PC-9 (cell line): Measurements from ENCODE around the gene C3orf33. TPM values are rescaled to one million over a fixed set of nuclear protein-coding genes. Genes with fewer than 3 reads are reported as not detected.
A peak's percentile ranks its signal among the peaks of the same experiment; 100 is the strongest.

ENCODE experiments used
- BruUV-seq: library from RNA; stranded (reverse); fragments of 400-500 nt; replicated peaks from 2 replicates; lab custom pipeline; 2021; lab: Mats Ljungman, UMichigan
- CTCF ChIA-PET: fragments of 300-600 bp; sonication (Branson Sonifier 250); formaldehyde crosslinking; loops from one replicate; lab custom pipeline; 2022; ENCODE audit warnings: antibody characterized with exemption; lab: Charles Lee
- POLR2A ChIA-PET: fragments of 300-600 bp; sonication (Branson Sonifier 250); formaldehyde crosslinking; loops from one replicate; lab custom pipeline; 2022; ENCODE audit warnings: antibody characterized with exemption; ENCODE audit not compliant: unreplicated experiment; lab: Charles Lee
- DNase-seq, 2 experiments: peaks; one replicate each; pipeline versions ENCODE4 v3.0.0 to v3.0.0-alpha.2; 2015 to 2022; ENCODE audit warnings: mixed read lengths in 1 of 2
- H2AFZ ChIP-seq: fragments of 200-600 bp; sonication (generic); 2 replicates; pipeline ENCODE4 v1.8.1; 2017; ENCODE audit warnings: antibody characterized with exemption
- H3F3A ChIP-seq: fragments of 200-600 bp; sonication (generic); 2 replicates; pipeline ENCODE4 v1.8.1; 2017; ENCODE audit warnings: antibody characterized with exemption, mild to moderate bottlenecking, low read depth; ENCODE audit not compliant: insufficient read depth
- H3K27ac ChIP-seq: fragments of 200-600 bp; sonication (generic); 2 replicates; pipeline ENCODE4 v1.6.1; 2016; ENCODE audit warnings: mixed run types
- H3K27me3 ChIP-seq: fragments of 200-600 bp; sonication (generic); 2 replicates; pipeline ENCODE4 v1.6.1; 2016; ENCODE audit warnings: low read depth, mixed run types; ENCODE audit not compliant: insufficient read depth
- H3K36me3 ChIP-seq: fragments of 200-600 bp; sonication (generic); 2 replicates; pipeline ENCODE4 v1.6.1; 2016; ENCODE audit warnings: low read depth, mixed run types
- H3K4me1 ChIP-seq: fragments of 200-600 bp; sonication (generic); replicated peaks from 2 replicates; pipeline ENCODE4 v1.6.1; 2016; ENCODE audit warnings: mixed run types; ENCODE audit not compliant: insufficient read depth
- H3K4me2 ChIP-seq: fragments of 200-600 bp; sonication (generic); 2 replicates; pipeline ENCODE4 v1.6.1; 2017; ENCODE audit warnings: mixed run types
- H3K4me3 ChIP-seq: fragments of 200-600 bp; sonication (generic); 2 replicates; pipeline ENCODE4 v1.6.1; 2016; ENCODE audit warnings: mixed run types
- H3K79me2 ChIP-seq: fragments of 200-600 bp; sonication (generic); 2 replicates; pipeline ENCODE4 v1.6.1; 2017; ENCODE audit warnings: low read depth, mixed run types
- H3K9me2 ChIP-seq: fragments of 200-600 bp; sonication (generic); 2 replicates; pipeline ENCODE4 v1.8.1; 2017; ENCODE audit warnings: mild to moderate bottlenecking; ENCODE audit not compliant: insufficient read depth
- H3K9me3 ChIP-seq: fragments of 200-600 bp; sonication (generic); 2 replicates; pipeline ENCODE4 v1.8.1; 2016; ENCODE audit warnings: low read depth; ENCODE audit not compliant: insufficient read depth
- H4K20me1 ChIP-seq: fragments of 200-600 bp; sonication (generic); 2 replicates; pipeline ENCODE4 v1.8.1; 2017; ENCODE audit not compliant: insufficient read depth
- EZH2 ChIP-seq: fragments of 200-600 bp; sonication (generic); IDR thresholded peaks from 2 replicates; pipeline ENCODE4 v1.8.0; 2017; ENCODE audit warnings: antibody characterized with exemption, low read depth
- intact Hi-C: fragments of 100-400 bp; cut with micrococcal nuclease; formaldehyde crosslinking; loops from one replicate; pipeline ENCODE4 v1.10.0; 2022; ENCODE audit not compliant: unreplicated experiment
- total RNA-seq: library from RNA; stranded (reverse); gene quantifications from 2 replicates; pipeline ENCODE4 v1.2.3, GENCODE V29; 2021
- TF ChIP-seq, protein P1 (sequence below): fragments of 200-600 bp; sonication (generic); conservative IDR thresholded peaks from 2 replicates; pipeline ENCODE4 v1.6.1; 2017; ENCODE audit warnings: mixed run types, antibody characterized with exemption, mild to moderate bottlenecking, moderate library complexity

Gene C3orf33
- total RNA-seq, 1 experiment from 2014 or later = 1.1 TPM

DNA sequence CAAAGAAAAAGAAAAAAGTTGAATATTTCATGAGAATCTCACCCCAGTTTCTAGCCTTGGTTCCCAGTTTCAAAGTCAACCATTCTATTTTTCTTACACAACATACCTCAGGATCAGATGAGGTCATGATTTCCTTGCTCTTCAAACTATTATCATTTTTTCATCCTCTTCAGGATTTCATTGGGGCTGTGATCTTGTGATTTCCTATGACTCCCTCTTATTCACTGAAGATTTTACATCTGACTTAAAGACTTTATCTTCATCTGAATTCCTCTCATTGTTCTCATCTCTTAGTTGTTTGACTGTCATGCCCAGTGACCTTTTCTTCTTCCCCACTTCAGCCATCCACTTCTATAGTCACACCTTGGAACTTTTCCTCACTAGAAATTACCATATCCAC, 3.1 kb upstream of the C3orf33 start:
- no peaks in the 10 kb centered on the region for H3K36me3 ChIP-seq
- no peak overlapping the region for H2AFZ ChIP-seq
- no peaks in the 10 kb centered on the region for H3K9me2 ChIP-seq
- H3K27me3 ChIP-seq = no peaks in the 10 kb centered on the region
- peaks cover 5% of the 10 kb centered on the region; the same call in 1 of the 2 replicates for H3K4me1 ChIP-seq
- no peaks in the 10 kb centered on the region for H3K79me2 ChIP-seq
- H3K27ac ChIP-seq = no peak overlapping the region
- H3K4me3 ChIP-seq = no peak overlapping the region
- DNase-seq = no peak
- ChIA-PET CTCF (no interaction called here), POLR2A (no interaction called here)
- no peaks in the 10 kb centered on the region for H4K20me1 ChIP-seq
- no peaks in the 10 kb centered on the region for H3K9me3 ChIP-seq
- no peak overlapping the region for H3K4me2 ChIP-seq
- H3F3A ChIP-seq = peaks cover 9% of the 10 kb centered on the region; the same call in 1 of the 2 replicates
- TF ChIP-seq, protein P1, sequence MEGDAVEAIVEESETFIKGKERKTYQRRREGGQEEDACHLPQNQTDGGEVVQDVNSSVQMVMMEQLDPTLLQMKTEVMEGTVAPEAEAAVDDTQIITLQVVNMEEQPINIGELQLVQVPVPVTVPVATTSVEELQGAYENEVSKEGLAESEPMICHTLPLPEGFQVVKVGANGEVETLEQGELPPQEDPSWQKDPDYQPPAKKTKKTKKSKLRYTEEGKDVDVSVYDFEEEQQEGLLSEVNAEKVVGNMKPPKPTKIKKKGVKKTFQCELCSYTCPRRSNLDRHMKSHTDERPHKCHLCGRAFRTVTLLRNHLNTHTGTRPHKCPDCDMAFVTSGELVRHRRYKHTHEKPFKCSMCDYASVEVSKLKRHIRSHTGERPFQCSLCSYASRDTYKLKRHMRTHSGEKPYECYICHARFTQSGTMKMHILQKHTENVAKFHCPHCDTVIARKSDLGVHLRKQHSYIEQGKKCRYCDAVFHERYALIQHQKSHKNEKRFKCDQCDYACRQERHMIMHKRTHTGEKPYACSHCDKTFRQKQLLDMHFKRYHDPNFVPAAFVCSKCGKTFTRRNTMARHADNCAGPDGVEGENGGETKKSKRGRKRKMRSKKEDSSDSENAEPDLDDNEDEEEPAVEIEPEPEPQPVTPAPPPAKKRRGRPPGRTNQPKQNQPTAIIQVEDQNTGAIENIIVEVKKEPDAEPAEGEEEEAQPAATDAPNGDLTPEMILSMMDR = no peak
- TF ChIP-seq EZH2 = no peak
- no TSS peak for BruUV-seq
- intact Hi-C loops = loop anchor here (10.0 kb wide), 1 partner anchor 64 kb away; the partner anchor contains the start of gene PLCH1

DNA sequence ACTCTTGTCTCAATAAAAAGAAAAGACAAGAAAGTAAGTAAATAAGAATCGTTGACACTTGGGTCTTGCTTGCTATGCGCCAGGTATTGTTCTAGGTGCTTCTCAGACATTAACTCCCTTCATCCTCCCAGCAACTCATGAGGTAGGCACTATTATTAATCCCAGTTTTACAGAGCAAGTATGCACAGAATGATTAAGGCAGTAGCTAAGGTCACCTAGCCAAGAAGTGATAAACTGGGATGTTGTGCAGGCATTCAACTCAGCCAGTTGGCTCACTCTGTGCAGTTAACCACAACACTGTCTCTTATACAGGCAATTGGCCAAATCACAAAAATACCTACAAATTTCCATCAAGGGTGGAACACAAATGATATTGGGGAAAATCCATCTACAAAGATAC, 1.7 kb upstream of the C3orf33 start:
- H2AFZ ChIP-seq = no peak overlapping the region
- H3K9me2 ChIP-seq = no peaks in the 10 kb centered on the region
- BruUV-seq = no TSS peak
- intact Hi-C loops = loop anchor here (2.0 to 10.0 kb wide), 2 partner anchors 47 to 63 kb away; partner anchors contain the start of genes PLCH1 and SLC33A1
- no peaks in the 10 kb centered on the region for H3K27me3 ChIP-seq
- ChIA-PET POLR2A (no interaction called here), CTCF (no interaction called here)
- no peaks in the 10 kb centered on the region for H4K20me1 ChIP-seq
- H3K79me2 ChIP-seq = no peaks in the 10 kb centered on the region
- TF ChIP-seq EZH2 = no peak
- TF ChIP-seq, protein P1 = no peak
- no peaks in the 10 kb centered on the region for H3K9me3 ChIP-seq
- no peak overlapping the region for H3K27ac ChIP-seq
- H3K4me1 ChIP-seq = peaks cover 5% of the 10 kb centered on the region; the same call in 1 of the 2 replicates
- no peaks in the 10 kb centered on the region for H3K36me3 ChIP-seq
- H3K4me2 ChIP-seq = no peak overlapping the region
- DNase-seq = no peak
- H3K4me3 ChIP-seq = no peak overlapping the region
- H3F3A ChIP-seq = peaks cover 9% of the 10 kb centered on the region; the same call in 1 of the 2 replicates

DNA sequence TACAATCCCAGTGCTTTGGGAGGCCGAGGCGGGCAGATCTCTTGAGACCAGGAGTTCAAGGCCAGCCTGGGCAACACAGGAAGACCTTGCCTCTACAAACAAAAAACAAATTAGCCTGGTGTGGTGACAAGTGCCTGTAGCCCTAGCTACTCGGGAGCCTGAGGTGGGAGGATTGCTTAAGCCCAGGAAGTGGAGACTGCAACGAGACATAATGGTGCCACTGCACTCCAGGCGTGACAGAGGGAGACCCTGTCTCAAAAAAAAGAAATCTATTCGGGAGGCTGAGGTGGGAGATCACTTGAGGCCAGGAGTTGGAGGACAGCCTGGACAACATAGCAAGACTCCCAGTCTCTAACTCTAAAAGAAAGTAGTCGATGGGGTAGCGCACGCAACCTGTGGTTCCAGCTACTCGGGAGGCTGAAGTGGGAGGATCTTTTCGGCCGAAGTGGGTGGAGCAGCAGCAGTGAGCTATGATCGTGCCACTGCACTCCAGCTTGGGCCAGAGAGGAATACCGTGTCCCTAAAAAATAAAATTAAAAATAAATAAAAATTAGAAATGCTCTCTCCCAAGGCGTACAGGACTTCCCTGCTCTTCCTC, 775 bp downstream of the C3orf33 start:
- H3K9me2 ChIP-seq = no peaks in the 10 kb centered on the region
- peaks cover 9% of the 10 kb centered on the region; the same call in 1 of the 2 replicates for H3F3A ChIP-seq
- H3K4me2 ChIP-seq = peak overlapping the region; percentile 85
- peak overlapping the region; percentile 91 for H3K4me3 ChIP-seq
- H3K79me2 ChIP-seq = no peaks in the 10 kb centered on the region
- peaks cover 5% of the 10 kb centered on the region; the same call in 1 of the 2 replicates for H3K4me1 ChIP-seq
- no peak for TF ChIP-seq EZH2
- TF ChIP-seq, protein P1 = no peak
- CTCF ChIA-PET = interaction anchor here (1.2 to 1.7 kb wide), 3 partner anchors 48 to 103 kb away, joined by 3 to 9 read pairs (median 6); partner anchors contain the start of gene SLC33A1
- H3K27ac ChIP-seq = no peak overlapping the region
- peak in 1 of 2 experiments; percentile 9 for DNase-seq
- H2AFZ ChIP-seq = peak overlapping the region; percentile 100
- TSS peak; percentile 58 for BruUV-seq
- H4K20me1 ChIP-seq = no peaks in the 10 kb centered on the region
- POLR2A ChIA-PET = interaction anchor here (0.6 kb wide), 1 partner anchor 84 kb away, joined by 5 read pairs; no protein-coding TSS in a partner anchor
- no peaks in the 10 kb centered on the region for H3K27me3 ChIP-seq
- no peaks in the 10 kb centered on the region for H3K36me3 ChIP-seq
- H3K9me3 ChIP-seq = no peaks in the 10 kb centered on the region
- intact Hi-C loops = loop anchor here (10.0 kb wide), 1 partner anchor 61 kb away; the partner anchor contains the start of gene PLCH1
